NOMO-1 (cell line): Measurements from ENCODE around the gene PLXNA4.

Experiments
- DNase-seq, 2 experiments: peaks; one replicate each; lab custom pipeline; 2025; ENCODE audit not compliant: unreplicated experiment in 2 of 2; lab: John Stamatoyannopoulos, UW

Gene PLXNA4

DNA sequence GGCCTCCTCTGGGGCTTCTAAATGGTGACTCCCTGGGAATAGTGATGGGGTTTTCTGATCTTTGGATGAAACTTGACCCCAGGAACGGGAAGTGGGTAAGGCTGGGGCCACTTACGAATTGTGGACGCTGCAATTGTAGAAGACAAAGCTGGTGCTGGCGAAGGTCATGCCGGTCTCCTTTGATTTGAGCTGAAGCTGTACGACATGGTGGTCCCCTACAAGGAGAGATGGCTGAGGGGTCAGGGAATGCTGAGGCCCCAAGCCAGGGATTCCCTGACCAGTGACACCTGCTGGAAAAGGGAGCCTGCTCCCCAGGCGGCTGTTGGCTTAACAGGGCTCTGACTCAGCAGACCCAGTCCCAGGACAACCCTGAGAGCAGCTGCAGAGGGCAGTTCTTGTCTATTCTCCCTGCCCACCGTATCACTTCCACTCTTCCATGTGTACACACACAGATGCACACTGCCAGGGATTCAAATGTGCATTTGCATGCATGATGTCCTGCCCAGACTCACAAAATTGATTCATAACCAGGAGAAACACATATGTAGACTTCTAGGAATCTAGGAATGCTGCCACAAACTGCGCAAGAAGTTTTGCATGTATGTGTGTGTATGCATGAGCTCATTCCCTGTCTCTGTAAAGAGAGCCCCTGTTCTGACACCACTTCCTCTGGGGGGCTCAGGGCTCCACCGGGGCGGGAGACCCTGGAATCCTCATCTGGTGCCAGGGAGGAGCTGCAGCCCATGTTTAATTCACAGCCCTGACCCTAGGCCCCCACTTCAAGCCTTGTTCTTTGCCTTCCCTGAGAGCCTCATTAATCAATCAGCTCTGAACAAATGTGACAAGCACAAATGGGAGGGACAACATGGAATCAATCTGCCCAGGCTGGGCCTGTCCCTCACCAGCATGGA lies 350.0 kb downstream of the PLXNA4 start:
- DNase-seq: no peak

DNA sequence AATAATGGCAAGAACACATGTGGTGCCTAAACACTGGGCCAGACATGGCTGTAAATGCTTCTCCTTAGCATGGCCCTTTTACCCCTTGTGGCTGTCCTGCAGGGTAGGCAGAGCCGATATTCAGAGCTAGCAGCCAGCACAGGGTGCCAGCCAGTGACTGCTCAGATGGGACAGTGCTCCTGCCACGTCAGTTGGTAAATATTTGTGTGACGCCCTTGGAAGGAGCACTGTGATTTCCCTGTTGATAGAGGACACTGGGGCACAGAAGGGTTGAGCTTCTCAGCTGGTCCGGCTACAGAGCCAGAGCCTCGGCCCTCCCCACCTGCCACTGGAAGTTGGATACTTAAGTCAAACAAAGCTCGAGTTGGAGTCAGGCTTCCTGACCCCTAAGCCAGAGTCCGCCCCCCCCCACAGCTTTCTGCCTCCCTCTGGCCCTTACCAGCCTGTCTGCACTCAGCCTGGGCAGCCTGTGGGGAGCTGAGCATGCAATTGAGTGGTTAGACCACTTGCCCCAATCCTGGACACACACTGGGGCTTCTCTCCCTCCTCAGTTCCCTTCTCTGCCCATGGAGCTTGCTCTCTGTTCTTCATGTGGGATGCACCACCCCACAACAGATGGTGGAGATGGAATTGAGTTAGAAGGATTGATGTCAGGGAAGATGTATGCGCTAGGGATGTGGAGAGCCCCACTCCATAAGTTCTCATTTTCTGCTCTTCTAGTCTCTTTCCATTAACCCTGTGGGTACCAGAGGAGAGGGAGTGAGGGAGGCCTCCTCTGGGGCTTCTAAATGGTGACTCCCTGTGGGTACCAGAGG lies 350.8 kb downstream of the PLXNA4 start:
- no peak for DNase-seq

DNA sequence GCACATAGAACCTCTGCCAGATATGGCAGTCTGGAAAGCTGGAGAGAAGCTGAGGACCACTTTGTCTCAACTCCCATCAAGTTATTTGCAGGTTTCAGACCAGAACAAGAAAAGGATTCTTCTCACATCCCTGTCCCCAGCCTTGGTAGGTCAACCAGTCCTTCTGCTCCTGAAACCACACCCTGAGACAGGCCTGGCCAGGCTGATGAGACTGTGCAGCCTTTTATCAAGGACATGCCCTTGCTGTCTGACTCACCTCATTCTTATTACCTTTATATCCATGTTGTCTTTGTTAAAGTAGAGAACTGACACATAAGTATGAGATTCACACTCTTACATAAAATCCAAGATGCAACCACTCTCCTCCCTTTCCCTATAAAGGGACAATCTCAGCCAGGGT lies 354.9 kb downstream of the PLXNA4 start:
- DNase-seq: no peak

DNA sequence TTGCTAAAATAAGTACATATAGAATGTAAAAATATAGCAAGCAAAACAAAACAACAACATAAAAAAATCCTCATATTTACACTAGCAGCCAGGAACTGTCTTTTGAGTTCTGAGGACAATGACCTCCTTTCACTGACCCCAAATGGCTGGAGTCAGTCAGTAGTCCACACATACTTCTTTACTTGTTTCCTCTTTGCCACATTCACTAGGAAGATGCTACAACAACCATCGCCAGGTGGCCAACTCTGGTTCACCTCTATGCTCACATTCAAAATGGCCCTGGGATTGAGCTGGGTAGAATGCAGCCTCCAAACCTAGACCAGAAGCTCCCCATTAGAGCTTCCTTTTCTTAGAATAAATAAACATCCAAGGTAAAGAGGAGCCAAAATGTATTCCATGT lies 356.2 kb downstream of the PLXNA4 start:
- DNase-seq: no peak

DNA sequence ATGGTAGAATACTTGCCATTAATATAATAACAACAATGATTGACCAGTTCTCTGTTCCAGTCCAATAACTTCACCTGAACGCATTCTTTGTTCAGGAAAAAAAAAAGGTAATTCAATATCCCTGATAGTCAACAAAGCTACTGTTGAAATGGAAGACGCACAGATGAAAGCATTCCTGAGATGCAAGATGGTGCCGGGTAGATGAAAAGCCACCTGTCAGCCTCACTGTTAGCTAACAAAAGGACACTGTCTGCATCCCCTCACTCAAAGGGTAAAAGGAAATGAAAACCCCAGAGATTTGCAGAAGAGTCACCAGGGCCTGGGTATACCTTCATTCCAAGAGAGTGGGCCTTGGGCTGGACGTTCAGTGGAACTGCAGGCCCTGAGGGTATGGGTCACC lies 357.4 kb downstream of the PLXNA4 start:
- no peak for DNase-seq

DNA sequence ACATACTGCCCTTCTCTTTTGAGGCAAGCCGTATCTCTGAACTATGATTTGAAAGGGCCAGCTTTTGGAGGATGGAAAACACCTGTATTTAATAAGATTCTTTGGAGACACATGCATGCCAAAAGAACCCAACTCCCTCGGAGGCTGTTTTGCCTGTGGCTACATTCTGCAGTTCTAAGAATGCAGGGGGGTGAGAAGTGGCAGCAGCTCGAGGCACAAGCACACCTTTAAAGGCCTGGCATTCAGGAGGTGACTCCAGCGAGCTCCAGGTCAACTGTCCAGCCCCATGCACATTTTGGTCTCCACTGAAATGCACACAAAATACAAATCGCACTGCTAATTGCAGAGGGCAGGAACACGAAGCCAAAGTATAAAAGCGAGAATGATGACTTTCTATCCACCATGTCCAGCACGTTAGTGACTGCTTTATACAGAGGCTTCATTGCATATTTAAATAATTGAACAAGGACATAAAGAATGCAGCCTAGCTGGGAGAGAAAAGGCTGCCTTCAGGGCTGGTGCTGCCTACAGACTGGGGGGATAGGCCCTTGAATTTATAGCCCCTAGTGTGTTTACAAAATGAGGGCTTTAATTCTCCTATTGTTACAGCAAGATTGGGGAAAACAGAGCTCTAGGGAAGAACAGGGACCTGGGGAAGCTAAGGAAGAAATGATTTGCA lies 359.3 kb downstream of the PLXNA4 start:
- no peak for DNase-seq

DNA sequence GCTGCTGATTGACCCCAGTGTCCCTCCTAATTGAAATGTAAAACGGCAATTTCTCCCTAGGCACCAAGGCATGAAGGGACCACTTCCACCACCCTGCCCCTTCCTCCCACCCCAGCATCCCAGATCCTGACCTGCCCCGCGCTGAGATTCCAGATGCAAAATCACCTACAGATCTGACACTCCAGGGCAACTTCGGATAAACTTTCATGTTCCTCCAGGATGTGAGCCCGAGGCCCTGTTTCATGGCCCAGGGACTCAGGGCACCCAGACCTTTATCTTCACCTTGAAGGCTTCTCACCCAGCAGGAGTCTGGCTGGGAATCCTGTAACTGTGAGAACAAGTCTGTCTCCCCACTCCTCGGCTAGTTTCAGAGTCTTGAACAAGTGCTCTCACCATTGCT lies 361.8 kb downstream of the PLXNA4 start:
- DNase-seq: no peak

DNA sequence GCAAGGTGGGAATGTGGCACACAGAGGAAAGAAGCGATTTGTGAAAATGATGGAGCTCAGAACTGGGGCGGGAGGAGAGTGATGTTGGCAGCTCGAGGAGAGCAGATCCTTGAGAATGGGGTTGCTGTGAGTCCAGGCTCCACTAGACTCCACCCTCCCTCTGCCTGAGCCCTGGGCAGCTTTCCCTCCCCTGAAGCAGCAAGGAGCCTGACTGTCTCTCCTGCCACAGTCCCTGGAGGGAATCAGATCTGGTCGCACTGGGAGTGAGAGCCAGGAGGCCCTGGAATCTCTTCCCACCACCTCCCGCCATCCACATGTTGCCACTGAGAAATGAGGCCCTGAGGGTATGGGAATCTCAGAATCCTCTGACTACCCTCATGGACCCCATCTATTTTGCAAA lies 362.7 kb downstream of the PLXNA4 start:
- DNase-seq: no peak

DNA sequence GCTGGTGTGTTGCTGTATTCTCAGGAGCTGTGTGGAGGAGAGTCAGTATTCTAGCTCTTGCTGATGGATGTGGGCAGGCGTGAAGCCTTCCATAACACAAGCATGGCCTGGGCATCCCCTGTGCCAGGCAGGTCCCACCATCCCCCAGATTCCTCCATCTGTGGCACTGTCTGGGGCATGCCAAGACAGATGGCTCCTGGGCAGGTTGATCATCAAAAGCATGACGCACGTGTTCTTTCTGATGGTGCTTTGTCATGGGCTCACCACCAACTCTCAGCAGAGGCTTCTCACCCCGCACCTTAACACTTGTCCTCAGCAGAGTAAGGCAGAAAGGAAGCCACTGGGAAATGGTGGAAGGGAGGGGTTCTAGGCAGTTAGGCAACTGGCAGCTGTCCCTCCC lies 364.3 kb downstream of the PLXNA4 start:
- no peak for DNase-seq

DNA sequence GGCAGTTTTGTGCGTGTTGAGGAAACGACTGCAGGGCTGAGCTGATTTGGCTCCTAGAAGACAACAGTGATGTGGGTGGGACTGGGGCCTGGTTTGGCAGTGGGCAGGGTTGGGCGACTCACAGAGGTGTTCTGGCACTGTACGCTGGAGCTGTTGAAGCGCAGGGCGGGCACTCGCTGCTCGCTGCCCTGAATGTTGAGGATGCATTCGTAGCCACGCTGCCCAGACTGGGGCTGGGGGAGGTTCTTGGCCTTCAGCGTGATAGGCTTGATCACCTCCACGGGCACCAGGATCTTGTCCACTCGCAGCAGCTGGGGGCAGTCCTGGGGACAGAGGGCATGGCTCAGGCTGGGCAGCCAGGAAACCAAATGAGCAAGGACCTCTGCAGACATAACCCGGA lies 365.4 kb downstream of the PLXNA4 start:
- no peak for DNase-seq

DNA sequence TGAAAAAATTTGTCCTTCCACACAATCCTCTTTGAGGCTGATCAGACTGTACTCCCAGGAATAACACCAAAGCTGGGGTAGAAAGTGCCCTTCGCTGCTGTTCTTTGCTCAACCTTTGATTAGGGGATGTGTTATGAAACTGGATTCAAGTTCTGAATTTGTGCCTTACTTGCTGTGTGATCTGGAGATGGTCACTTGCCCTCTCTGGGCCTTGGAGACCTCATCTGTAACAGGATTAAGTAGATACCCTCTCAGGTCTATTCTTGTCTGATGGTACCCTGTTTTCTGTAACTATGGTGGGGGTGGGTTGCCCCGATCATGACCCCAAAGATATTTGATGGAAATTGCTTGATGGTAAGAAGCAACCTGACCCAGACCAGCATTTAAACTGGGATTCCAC lies 368.5 kb downstream of the PLXNA4 start:
- DNase-seq: no peak

DNA sequence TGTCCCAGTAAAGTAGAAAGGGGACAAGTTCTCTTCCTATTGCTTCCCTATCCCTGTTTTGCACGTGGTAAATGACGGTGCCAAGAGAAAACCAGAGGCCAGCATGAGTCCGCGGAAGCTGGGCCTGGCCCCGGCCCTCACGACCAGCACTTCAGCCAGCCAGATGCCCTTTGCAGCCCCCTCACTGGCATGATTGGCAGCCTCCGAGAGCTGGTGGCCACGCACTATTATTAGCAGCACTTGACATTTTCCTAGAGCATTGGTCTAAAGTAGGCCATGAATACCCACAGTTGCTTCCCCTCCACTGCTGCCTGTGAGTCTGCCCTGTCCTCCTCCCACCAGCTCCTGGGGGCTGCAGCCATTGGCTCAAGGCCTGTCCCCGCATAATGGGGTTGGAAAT lies 369.1 kb downstream of the PLXNA4 start:
- no peak for DNase-seq

DNA sequence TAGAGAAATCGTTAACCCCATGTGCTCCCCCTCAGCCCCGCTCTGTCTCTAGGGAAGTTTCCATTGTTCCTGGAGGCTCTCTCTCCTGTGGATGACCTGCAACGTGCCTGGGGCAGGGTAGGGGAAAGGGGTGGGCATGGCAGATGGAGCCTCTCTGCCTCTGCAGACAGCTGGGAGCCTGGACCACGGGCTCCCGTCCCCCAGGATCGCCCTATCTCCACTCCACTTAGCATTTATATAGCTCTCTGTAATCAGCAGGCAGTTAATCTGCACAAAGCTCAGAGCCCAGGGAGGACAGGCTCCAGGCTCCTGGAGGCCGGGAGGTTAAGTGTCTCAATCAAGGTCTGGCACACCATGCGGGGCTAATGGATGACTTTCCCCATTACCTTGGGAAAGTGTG lies 369.7 kb downstream of the PLXNA4 start:
- DNase-seq: no peak

DNA sequence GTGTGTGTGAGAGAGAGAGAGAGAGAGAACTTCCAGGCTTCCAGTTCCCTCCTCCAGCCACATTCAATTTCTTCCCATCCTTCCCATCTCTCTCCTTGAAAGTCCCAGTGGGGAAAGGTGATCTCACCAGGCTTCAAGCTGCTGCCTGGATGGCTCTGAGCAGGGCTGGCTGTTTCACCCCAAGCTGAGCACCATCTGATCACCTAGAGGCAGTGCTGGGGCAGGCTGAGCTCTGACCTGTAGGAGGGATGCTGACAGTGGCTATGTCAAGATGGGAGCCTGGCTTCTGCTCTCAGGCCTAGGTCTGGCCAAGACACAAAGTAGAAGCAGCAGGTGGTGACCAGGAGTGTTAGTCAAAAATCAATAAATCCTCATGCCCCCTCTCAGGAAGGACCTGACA lies 370.8 kb downstream of the PLXNA4 start:
- no peak for DNase-seq

DNA sequence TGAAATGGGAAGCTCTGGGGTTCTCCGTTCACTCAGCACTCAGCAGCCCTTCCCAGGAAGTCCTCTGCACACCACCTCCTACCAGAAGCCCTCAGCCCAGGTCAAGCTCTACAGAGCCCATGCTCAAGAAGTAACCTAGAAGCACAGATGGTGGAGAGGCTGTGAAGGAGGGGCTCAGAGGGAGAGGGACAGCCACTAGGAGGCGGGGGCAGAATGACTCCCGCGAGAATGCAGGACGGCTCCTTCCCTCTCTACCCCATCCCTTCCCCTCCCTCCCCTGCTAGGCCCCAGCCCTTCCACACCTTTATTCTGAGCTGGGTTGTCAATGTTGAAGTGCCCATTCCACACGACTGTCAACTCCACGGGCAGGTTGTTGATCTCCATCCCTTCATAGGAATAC lies 373.2 kb downstream of the PLXNA4 start:
- no peak for DNase-seq

DNA sequence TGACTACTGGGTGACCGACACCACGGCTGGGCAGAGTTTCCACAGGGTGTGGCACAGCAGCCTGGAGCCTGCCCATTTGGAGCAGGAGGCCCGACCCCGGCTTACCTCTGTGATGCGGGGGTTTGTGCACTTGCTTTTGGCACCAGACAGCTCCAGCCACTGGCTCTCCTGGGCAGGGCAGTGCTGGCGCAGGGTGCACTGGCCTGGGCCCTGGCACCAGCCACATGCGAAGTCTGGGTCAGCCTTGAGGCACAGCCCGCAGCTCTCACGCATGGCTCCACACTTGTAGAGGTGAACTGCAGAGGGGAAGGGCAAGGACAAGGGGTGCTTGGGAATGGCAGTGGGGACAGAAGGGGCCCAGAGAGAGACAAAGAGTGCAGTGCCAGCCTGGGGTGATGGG lies 373.7 kb downstream of the PLXNA4 start:
- no peak for DNase-seq

DNA sequence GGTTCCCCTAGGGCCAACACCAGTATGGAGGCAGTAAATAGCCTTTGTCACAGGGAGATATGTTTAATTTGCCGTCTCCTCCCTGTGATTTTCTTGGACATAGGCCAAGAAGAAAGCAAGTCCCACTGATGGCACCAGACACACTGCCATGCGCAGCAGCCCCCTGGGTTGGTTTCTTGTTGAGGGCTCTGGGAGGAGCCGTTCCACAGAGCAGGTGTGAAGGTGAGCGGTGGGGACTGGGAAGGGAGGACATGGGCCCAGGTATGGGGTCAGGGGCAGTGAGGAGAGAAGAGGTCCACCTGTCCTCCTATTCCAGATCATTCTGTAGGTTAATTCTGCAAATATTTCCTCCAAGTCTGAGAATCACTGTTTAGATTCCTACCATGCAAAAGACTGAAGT lies 376.1 kb downstream of the PLXNA4 start:
- DNase-seq: no peak

DNA sequence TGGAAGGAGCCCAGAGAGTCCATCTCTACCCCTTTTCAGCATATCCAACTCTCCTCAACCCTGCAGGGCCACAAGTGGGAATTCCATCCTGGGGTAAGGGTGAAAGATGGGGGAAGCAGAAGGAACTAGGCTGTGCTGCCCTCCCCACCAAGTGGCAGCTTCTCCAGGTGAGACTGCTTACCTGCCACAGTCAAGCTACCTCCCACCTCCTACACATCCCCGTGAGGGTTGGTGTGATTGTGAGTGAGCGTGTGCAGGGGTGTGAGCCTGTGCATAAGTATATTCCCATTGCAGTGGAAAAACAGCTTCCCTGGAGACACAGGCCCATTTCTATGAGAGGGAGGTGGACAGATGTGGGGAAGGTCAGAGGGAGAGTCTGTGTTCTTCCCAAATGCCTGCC lies 376.6 kb downstream of the PLXNA4 start:
- no peak for DNase-seq

DNA sequence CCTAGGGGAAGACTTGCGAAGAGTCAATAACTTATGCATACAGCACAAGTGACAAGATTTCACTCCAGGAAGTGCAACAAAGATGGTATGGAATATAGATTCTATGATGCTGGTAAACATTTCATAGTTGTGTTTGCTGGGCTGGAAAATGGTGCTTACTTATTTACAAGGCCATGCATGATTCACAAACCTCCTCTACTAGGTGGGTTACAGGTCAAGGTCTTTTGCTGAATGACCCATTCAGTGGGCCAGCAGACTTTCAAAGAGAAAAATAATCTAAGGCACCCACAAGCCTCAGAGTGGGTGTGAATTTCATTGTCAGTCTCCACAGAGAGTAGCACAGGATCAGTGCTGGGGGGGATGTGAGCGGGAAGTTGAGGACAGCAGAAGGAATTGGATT lies 378.5 kb downstream of the PLXNA4 start:
- DNase-seq: no peak

DNA sequence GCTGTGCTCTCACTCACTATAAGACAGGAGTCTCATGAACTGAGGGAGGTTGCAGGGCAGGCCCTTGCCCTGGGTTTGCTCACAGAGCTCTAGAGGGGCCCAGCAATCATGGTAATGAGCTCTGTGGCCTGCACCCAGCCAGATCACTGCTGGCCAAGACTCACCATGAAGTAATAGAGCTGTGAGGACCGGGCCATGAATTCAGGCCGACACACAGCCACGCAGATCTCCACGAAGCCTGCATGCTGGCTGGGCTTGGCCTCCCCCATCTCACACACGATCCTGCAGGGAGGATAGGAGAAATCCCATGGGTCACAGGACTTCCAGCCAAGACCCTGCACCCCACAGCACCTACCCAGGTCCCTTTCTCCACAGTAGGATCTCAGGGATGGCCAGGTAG lies 382.4 kb downstream of the PLXNA4 start:
- DNase-seq: no peak

DNA sequence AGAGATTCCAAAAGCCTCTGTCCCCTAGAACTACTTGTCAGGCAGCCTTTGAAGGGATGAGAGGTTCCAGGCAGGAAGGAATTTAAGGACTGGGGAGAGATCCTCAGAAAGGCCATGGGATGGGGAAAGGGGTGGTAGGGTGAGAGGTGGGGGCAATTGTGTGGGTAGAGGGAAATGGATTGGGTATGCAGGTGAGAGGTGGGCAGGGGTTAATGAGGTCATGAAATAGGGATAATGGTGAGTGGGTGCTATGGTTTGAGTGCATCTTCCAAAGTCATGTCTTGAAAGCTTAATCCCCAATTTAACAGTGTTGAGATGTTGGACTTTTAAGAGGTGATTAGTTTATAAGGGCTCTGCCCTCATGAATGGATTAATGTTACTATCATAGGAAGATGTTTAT lies 383.5 kb downstream of the PLXNA4 start:
- DNase-seq: no peak

DNA sequence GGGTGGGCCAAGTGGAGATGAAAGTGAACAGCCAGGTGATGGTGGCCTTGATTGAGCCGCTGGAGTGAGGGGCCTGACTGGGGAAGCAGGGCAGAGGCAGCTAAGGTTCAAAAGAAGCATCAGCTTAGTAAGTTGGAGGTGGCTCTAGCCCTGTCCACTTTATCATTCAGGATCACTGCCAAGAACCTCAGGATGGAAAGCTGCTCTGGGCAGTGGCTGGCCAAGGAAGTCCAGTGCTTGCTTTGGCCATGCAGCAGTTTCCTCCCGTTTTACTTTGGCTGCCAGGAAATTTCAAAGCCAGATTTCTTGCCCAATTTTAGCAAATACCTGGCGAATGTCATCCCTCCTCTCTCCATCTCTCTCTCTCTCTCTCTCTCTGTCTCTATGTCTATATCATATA lies 384.9 kb downstream of the PLXNA4 start:
- DNase-seq: no peak
